K562 (cell line): ENCODE data around the gene PRPF8. TPM values are rescaled to one million over a fixed set of nuclear protein-coding genes. Genes with fewer than 3 reads are reported as not detected.

Experiments used
- CREB3 ChIP-seq: fragments of 450-650 bp; conservative IDR thresholded peaks from 2 replicates; pipeline ENCODE4 v1.6.1; 2016; ENCODE audit warnings: missing genetic modification characterization, low read depth, mild to moderate bottlenecking, missing compliant biosample characterization, moderate library complexity
- ETV6 ChIP-seq, 3 experiments: fragments of 150-350 bp in 1 of 3; sonication (generic) in 1 of 3; formaldehyde crosslinking in 1 of 3; IDR thresholded peaks; 2 replicates each; pipeline versions ENCODE4 v1.6.1 to v1.8.0; 2014 to 2022; ENCODE audit warnings: borderline replicate concordance in 2 of 3, low read depth in 2 of 3, antibody characterized with exemption in 1 of 3, low read length in 1 of 3, mild to moderate bottlenecking in 1 of 3, missing genetic modification reagents in 1 of 3
- ILF3 ChIP-seq: fragments of 450-650 bp; IDR thresholded peaks from 2 replicates; pipeline ENCODE4 v1.6.1; 2018; ENCODE audit warnings: antibody characterized with exemption, mild to moderate bottlenecking, moderate library complexity, borderline replicate concordance
- RB1 ChIP-seq: fragments of 450-650 bp; IDR thresholded peaks from 2 replicates; pipeline ENCODE4 v1.6.1; 2017; ENCODE audit warnings: low read depth, mild to moderate bottlenecking
- RBM14 ChIP-seq: fragments of 200-400 bp; formaldehyde crosslinking; IDR thresholded peaks from 2 replicates; pipeline ENCODE4 v1.6.1; 2018; ENCODE audit warnings: low read depth, mild to moderate bottlenecking, low read length, moderate library complexity, borderline replicate concordance; ENCODE audit not compliant: insufficient read depth
- RNF2 ChIP-seq: sonication (generic); IDR thresholded peaks from 2 replicates; pipeline ENCODE4 v1.6.1; 2016
- SNAPC5 ChIP-seq: fragments of 250-450 bp; sonication (Bioruptor Pico); IDR thresholded peaks from 2 replicates; pipeline ENCODE4 v1.8.0; 2021; ENCODE audit warnings: moderate library complexity, mild to moderate bottlenecking, inconsistent platforms
- SNRNP70 ChIP-seq: fragments of 200-400 bp; formaldehyde crosslinking; optimal IDR thresholded peaks from 2 replicates; pipeline ENCODE3; 2017; ENCODE audit warnings: low read depth, low read length
- TBL1XR1 ChIP-seq, 2 experiments: IDR thresholded peaks; 2 replicates each; pipeline ENCODE4 v1.6.1; 2012; ENCODE audit warnings: improper control_type of control experiment in 2 of 2, low read length in 2 of 2, mild to moderate bottlenecking in 1 of 2
- TSHZ1 ChIP-seq: fragments of 250-450 bp; sonication (Bioruptor Pico); IDR thresholded peaks from 2 replicates; pipeline ENCODE4 v1.4.0; 2020; ENCODE audit warnings: mild to moderate bottlenecking, moderate library complexity
- ZBTB11 ChIP-seq, 3 experiments: fragments of 200-800 bp in 1 of 3; fragments of 250-450 bp in 1 of 3; fragments of 450-650 bp in 1 of 3; sonication (Bioruptor Pico) in 1 of 3; sonication (Bioruptor generic) in 1 of 3; formaldehyde crosslinking in 1 of 3; IDR thresholded peaks; 2 replicates each; pipeline versions ENCODE4 v1.6.1 to v1.8.0; 2016 to 2022; ENCODE audit warnings: mild to moderate bottlenecking in 2 of 3, missing genetic modification characterization in 2 of 3, missing compliant biosample characterization in 1 of 3, moderate library complexity in 1 of 3
- ZBTB5 ChIP-seq: fragments of 450-650 bp; IDR thresholded peaks from 2 replicates; pipeline ENCODE4 v1.6.1; 2017; ENCODE audit warnings: antibody characterized with exemption
- ZNF253 ChIP-seq: fragments of 250-450 bp; sonication (Bioruptor Pico); conservative IDR thresholded peaks from 2 replicates; pipeline ENCODE4 v1.6.1; 2021; ENCODE audit warnings: mild to moderate bottlenecking
- polyA plus RNA-seq, 8 experiments: library from polyadenylated mRNA; depleted of rRNA in 4 of 8; stranded (reverse) in 5 of 8; unstranded in 3 of 8; fragments of >200 nt; fragmentation: Nextera tagmentation in 2 of 8; fragmentation: Illumina TruSeq in 1 of 8; extraction: Ambion mirVana in 2 of 8; extraction: Trizol in 1 of 8; gene quantifications; 2 replicates each; pipeline versions ENCODE4 v1.2.1 to v1.2.3, GENCODE V29; 2011 to 2014; ENCODE audit warnings: inconsistent platforms in 1 of 8, missing spikeins in 1 of 8
- total RNA-seq, 7 experiments: library from RNA; depleted of rRNA in 6 of 7; stranded (reverse); fragments of >200 nt in 6 of 7; fragmentation: Illumina TruSeq in 2 of 7; extraction: Trizol in 2 of 7; gene quantifications; 2 replicates each; pipeline versions ENCODE4 v1.2.1 to v1.2.3, GENCODE V29; 2011 to 2021; ENCODE audit warnings: low replicate concordance in 1 of 7

PRPF8 gene
- total and polyA plus RNA-seq, 9 of the 15 experiments (the other 6 are each of a cell fraction or from before 2014, with no cell fraction given) = 64.3 to 294 (median 85.9) TPM

- TF ChIP-seq ZBTB5 (no peak), RBM14 (no peak), ZBTB11 (CRISPR knock-in tag; IDR thresholded peaks at IDR 0.05) (peak in 1 of 3 experiments; percentile 58; a peak in 1 of 6 replicates), RNF2 (peak; percentile 51; the same call in 1 of the 2 replicates), RB1 (no peak), SNAPC5 (CRISPR knock-in tag) (no peak), ILF3 (no peak), ETV6 (IDR thresholded peaks at IDR 0.05; ENCODE audit: borderline replicate concordance in 1 of 2, low read depth in 2 of 2, low read length in 1 of 2) (no peak), ETV6 (CRISPR knock-in tag; IDR thresholded peaks at IDR 0.05; ENCODE audit: borderline replicate concordance) (no peak), TBL1XR1 (IDR thresholded peaks at IDR 0.05; ENCODE audit: low read length in 2 of 2) (peak in 1 of 2 experiments; percentile 58; a peak in 1 of 4 replicates), CREB3 (tag) (no peak; the same call in 1 of the 2 replicates), SNRNP70 (no peak), TSHZ1 (CRISPR knock-in tag) (no peak), ZNF253 (CRISPR knock-in tag) (no peak)
Measured at GRCh38 chr17:1730326-1731193, 45.9 kb upstream of the PRPF8 start (continued).
